ENCODE measurements around the gene EMP2.
"Not testable (repeated sequence)": the region's sequence is repeated elsewhere in the genome, so short reads cannot be mapped to it uniquely, and the experiment has no call there.

Gene EMP2, protein sequence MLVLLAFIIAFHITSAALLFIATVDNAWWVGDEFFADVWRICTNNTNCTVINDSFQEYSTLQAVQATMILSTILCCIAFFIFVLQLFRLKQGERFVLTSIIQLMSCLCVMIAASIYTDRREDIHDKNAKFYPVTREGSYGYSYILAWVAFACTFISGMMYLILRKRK

DNA sequence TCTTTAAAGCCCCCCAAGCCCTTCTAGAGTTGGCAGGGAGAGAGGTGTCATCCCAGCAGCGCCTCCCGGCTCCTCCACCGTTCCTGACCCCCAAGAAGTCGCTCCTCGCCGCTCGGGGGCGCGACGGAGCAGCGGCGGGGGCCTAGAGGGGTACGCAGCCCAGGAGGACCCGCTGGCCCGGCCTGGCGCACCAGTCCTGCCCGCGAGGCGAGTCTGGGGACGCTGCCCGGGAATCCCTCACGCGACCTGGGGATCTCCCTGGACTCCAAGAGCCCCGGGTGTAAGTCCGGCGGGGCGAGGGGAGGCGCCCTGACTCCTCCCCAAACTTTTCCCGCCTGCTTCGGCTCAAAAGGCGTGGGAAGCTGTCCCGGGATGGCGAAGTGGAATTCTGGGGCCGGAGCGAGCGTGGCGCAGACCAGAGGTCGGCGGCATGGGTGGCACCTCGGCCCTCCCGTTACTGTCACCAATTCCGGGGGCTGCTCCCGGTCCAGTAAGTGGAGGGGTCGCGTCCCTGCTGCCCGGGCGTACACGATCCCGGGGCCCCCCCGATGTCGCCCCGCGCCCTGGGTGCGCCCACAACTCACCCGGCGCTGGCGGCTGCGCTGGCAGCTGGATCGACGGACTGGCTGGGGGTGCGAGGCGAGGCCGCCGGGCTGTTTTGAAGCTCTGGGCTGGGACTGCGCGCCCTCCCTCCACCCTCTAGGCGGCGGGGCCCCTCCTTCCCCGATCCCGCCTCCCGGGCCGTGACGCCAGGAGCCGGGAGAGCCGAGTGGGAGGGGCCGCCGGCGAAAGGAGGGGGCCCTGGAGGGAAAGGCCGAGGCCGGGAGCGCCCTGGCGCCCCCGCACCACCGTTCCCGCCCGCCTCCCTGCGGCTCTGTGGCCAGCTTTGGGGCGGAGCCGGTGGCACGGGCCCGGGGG lies at the start of gene EMP2:
Gene EMP2 (minus strand): TSS at position 634 of the 918 bp plus-strand sequence. CDS start 32,981 bp downstream, outside the sequence.
- no peak for FAIRE-seq

DNA sequence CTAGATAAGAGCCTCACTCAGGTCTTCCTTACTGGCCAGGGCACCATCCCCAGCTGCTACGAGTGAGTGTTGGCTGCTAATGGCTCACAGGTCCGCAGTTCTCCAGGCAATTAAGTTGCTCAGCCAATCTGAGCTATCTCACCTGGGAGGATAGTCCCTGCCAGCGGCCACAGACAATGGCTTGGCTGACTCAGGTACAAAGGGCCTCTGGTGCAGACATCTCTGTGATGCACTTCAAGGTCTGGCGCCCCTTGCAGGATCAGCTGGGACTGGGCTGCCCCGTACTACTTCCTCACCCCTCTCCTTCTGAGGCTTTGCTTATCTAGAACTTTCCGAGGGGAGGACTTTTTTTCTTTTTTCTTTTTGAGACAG lies 49.2 kb upstream of the EMP2 start:
- no peak for FAIRE-seq

DNA sequence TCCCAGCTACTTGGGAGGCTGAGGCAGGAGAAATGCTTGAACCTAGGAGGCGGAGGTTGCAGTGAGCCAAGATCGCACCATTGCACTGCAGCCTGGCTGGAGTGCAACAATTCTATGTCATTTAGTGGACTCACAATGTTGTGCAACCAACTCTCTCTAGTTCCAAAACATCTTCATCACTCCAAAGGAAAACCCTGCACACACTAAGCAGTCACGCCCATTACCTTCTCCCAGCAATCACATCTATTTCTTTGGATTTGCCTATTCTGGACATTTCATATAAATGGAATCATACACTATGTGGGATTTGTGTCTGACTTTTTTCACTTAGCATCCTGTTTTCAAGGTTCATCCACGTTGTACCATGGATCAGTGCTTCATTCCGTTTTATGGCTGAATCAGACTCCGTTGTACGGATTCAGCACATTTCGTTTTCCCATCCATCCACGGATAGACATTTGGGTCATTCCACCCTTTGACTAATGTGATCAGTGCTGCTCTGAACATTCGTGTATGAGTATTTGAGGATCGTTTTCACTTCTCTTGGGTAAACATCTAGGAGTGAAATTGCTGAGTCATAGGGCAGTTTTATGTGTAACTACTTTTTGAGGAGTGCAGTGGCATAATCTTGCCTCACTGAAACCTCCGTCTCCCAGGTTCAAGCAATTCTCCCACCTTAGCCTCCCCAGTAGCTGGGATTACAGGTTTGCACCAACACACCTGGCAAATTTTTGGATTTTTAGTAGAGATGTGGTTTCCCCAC lies 45.4 kb upstream of the EMP2 start:
- no peak for FAIRE-seq

DNA sequence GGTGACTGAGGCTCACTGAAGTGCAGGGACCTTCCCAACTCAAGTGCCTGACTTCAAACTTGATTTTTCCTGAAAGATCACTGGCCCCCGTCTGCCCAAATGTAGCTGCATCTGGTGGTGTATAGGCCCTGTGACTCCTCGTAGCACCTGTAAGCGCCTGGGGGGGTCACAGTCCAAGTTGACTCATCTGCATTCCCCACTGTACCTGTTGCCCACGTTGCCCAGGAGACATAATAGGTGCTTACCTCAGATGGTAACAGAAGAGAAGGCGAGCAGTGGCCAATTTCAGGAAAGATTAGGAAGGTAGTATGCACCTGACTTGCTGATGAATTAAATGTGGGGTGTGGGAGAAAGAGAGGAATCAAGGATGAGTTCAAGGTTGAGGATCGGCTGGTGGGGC lies 44.1 kb upstream of the EMP2 start:
- FAIRE-seq, result no peak

DNA sequence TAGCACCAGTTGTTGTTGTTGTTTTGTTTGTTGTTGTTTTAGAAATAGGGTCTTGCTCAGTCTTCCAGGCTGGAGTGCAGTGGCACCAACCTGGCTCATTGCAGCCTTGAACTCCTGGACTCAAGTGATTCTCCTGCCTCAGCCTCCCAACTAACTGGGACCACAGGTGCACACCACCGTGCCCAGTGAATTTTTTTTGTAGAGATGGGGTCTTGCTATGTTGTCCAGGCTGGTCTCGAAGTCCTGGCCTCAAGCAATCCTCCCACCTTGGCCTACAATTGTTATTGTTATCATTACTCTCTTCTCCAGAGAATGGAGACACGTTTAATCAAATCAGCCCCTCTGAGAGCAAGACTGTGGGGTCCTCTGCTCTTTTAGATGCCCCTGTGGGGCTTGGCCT lies 42.7 kb upstream of the EMP2 start:
- FAIRE-seq, result no peak

DNA sequence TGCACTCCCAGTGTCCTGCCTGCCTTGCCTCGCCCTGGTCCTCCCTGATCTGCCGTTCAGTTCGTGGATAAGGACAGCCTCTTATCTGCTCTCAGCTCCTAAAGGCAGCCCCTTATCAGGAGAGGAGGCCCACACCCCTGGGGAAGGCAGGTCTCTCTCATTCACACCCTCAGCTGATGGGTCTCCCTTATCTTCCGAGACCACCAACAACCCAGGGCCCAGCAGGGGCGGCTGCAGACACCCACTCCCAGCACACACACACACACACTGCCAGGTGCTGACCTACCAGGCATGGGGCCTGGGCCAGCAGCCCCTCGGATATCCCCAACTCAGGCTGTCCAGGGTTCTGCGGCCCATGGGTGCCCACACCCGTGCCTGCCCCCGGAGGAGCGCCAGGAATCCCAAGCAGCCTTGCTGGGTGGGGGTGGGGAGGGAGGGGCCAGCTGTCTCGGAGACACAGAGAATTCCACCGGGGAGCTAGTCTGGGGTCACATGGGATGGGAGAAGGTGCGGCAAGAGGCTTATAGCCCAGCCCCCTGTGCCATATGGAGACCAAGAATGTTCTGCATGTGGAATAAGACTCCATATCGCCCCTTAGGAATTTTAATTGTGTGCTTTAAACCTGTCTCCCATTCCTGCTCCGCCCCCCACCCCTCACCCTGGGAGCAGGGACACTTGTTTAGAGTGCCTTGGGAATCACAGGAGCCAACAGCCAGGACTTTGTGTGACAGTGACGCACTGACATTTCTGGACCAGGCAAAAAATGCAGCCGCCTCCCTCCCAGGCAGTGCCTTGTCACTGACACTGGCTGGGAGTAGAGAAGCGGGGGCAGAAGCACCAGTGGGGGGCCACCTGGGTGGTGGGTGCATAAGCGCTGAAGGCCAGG lies 41.9 kb upstream of the EMP2 start:
- FAIRE-seq, result no peak

DNA sequence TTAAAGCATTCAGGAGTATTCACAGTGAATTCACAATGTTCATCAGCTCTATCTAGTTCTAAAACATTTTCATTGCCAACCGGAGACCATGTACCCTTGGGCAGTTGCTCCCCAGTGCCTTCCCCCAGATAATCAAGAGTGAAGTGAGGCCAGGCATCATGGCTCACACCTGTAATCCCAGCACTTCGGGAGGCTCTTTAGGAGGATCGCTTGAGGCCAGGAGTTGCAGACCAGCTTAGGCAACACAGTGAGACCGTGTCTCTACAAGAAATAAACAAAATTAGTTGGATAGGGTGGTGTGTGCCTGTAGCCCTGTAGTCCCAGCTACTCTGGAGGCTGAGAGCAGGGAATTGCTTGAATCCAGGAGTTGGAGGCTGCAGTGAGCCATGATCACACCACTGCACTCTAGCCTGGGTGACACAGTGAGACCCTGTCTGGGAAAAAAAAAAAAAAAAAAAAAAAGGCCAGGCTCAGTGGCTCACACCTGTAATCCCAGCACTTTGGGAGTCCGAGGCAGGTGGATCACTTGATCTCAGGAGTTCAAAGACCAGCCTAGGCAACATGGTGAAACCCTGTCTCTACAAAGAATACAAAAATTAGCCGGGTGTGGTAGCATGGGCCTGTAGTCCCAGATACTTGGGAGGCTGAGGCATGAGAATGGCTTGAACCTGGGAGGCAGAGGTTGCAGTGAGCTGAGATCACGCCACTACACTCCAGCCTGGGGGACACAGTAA lies 41.0 kb upstream of the EMP2 start:
- not testable (repeated sequence) for FAIRE-seq

DNA sequence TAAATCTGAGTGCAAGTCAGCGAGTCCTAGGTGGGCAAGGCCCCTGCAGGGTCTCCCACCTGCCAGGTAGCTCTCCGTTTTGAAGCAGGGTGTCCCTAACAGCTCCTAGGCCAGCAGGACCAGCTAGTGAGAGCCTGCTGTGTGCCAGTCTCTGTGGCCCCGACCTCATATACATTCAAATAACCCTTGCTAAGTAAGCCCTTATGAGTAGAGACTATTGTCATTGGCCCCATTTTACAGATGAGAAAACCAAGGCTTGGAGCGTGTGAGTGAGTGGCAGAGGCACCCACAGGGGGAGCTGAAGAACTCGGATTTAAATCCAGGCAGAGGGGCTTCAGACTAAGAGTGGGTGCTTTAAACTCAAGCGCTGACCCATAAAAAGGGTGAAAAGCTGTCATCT lies 39.7 kb upstream of the EMP2 start:
- no peak for FAIRE-seq

DNA sequence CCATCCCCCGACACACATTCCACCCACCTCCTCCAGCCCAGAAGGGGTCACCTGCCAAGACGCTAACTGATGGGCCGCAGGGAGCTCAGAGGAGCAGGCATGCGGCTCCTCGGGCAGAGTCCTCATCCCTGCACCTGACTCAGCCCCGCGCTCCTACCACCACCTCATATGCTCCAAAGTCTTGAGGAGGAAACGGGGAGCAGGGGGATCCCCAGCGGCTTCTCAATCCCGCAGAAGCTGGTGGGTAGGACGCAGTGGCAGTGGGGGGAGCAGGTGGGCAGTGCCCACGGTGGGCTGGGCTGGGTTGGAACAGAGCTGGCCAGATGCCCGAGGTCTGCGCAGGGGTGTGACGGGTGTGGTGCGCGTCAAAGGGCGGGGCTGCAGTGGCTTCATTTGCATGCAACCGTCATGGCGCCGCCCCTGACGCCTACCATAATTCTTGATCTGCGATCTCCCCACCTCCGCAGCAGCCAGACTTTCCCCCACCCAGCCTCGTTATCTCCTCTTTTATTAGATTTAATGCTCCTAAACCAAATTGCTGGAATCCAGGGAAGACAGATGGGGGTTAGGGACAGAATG lies 39.0 kb upstream of the EMP2 start:
- FAIRE-seq, result no peak

DNA sequence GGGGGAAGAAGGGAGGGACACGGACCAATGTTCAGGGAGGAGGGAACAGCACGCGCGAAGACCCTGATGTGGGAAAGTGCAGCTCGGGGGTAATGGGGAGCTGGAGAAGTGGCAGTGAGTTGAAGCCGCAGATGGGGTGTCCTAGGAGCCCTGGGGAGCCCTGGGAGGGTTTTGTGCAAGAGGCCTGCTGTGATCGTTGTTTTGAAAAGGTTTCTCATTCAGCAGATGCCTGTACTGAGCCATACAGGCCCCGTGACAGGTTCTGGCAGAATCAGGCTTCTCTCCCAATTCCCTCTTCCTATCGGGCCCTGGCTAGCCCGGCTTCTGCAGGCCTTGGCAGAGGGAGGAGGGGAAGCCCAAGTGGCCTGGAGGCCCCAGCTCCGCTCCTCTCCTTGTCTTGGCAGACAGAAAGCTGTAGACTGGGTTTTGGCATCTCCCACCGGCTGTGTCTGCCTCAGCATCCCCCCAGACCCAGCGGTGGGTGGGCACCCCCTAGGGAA lies 38.4 kb upstream of the EMP2 start:
- FAIRE-seq, result no peak

DNA sequence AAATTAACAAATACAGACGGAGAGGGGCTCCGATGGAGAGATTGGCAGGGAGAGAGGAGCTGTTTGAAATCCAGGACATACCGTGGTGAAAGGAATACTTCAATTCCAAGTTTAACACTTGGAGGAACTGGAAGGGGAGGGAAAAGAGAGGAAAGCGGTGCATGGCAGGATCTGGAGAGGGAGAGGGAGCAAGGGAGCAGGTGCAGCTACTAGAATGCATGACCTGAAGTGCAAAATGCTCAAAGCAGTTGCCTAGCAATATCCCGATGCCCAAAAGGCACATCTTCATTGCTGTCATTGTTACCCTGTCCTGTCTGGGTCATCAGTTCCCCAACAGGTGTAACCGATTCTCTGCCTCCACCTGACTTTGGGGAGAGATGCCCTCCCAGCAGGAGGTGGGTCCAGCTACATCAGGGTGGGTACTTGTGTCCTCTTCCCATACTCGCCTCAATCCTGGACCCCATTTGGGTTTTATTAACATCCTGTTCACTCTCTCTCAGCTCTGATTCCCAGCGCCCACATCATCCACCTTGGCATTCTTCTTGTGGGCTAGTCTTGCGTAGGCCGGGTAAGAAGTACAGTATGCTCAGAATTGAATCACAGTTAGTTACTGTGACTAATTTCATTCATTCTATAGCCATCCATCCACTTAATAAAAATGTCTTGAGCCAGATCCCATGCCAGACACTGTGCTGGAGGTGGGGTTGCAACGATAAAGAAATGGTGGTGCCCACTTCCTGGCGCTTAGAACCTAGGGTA lies 37.4 kb upstream of the EMP2 start:
- FAIRE-seq, result no peak

DNA sequence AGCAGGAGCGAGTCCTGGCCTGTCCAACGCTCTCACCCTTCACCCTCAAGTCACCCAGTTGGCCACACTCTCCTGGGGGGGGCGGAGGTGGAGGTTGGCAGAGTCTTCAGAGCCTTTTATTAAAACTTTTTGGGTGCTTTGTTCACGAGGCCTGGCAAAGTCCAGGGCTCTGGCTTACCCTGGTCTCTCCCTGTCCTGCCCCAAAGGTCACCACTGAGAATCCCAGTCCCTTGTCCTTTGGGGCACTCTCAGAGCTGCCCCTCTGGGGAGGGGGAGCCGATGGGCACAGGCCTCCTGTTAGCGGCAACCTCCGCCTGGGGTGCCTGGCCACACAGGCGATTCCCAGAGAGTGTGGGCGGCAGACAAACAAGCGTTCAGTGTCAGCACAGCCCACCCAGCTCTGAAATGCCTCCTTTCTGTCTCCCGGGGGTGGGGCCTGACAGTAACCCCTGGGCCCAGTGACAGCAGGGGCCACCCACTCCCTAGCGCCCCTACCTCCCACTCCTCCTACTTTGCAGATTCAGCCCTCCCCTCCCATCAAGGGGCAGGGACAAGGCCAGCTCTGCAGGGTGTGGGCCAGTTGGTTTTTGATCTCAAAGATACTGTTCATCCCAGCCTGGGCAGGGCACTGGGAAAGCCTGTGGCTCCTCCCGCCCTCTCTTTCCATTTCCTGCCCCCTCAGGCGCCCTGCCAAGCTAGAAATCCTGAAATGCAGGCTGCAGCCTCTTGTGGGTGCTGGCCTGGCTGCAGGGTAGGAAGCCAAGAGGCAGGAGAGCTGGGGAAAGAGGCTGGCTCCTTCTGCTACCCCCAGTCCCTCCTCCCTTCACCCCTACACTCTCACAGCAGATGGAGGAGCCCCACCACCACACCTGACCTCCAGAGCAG lies 36.6 kb upstream of the EMP2 start:
- no peak for FAIRE-seq

DNA sequence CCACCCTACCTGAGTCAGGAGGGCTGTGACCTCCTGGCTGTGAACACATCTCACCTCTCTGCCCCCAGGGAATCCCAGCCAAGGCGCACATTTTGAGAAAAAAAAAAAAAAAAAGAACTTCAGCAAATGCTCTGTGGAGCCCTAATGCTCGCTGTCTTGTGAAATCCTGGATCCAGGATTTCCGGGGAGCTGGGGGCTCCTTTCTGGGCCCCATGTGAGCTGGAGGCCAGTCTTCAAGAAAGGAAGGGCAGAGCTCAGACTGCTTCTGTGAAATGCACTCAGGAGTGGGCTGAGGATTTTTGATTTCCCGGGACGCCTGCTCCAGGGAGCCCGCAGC lies 36.0 kb upstream of the EMP2 start:
- FAIRE-seq, result no peak

DNA sequence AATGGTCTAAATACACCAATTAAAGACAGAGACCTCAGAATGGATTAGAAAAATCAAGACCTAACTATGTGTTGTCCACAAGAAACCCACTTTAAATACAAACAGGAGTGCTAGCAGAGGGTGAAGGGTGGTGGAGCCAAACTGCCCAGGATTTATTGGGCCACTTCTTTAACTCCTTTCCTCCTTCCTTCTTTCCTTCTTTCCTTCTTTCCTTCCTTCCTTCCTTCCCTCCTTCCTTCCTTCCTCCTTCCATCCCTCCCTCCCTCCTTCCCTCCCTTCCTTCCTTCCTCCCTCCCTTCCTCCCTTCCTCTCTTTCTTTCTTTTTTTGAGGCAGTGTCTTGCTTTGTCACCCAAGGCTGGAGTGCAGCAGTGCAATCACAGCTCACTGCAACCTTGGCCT lies 34.3 kb upstream of the EMP2 start:
- no peak for FAIRE-seq

DNA sequence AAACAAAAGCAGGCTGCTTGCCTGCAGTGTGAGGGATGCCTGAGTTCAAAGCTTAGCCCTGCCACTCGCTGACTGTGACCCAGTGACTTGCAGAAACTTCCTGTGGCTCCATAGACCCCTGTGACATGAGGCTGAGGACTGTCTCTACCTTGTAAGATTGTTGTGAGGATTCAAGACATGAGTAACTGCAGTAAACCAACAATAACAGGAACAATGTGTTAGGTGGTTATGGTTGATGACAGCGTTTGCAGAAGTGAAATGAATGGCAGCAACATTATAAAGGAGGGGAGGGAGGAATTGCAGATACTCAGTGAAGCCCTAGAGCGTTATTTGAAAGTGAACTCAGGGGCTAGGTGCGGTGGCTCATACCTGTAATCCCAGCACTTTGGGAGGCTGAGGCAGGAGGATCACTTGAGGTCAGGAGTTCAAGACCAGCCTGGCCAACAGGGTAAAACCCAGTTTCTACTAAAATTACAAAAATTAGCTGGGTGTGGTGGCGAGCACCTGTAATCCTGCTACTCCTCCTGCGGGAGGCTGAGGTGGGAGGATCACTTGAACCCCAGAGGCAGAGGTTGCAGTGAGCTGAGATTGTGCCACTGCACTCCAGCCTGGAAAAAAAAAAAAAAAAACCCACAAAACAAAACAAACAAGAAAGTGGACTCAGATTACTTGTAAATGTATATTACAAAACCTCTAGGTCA lies 33.5 kb upstream of the EMP2 start:
- no peak for FAIRE-seq

DNA sequence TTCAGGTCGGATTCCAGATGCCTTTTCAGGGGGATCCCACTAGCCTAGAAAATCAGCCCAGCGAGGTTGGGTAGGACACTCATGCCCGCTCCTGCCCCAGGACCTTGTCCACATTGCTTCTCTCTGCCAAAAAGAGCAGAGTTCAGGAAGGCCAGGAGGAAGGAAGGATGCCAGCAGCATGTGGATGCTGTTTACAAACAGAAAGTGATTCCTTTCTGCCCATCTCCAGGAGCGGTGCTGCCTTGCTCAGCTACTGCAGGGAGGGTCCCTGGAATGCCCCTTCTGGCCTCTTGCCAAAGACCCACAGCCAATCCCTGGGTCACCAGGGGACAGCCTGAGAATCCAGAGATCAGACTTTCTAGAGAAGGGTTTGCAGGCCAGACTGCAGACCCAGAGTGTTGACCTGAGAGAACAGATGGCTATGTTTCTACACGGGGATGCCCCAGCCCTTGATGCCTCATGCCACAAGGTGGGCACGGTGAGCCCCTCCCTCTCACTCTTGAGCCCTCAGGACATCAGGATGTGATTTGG lies 32.3 kb upstream of the EMP2 start:
- no peak for FAIRE-seq

DNA sequence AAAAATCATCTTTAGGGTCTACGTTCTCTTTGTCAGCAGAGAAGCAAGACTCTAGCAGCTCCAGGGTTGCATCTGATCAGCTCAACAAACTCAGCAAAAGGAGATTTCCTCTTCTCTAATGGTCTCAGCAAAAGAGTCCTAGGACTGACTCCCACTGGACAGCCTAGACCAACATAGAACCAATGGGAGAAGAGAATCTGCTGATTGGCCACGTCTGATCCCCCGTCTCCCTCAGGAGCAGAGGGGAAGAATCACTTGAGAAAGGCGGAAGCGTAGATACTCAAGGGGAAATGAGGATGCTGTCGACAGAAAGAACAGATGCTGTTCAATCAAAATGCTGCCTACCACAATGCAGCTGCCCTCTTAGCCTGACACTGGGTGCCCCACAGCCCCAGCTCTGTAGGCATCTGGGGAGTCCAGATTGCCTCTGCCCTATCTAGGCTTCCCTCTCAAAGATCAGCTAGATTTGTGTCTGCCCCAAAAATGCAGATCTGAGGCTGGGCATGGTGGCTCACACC lies 31.5 kb upstream of the EMP2 start:
- no peak for FAIRE-seq

DNA sequence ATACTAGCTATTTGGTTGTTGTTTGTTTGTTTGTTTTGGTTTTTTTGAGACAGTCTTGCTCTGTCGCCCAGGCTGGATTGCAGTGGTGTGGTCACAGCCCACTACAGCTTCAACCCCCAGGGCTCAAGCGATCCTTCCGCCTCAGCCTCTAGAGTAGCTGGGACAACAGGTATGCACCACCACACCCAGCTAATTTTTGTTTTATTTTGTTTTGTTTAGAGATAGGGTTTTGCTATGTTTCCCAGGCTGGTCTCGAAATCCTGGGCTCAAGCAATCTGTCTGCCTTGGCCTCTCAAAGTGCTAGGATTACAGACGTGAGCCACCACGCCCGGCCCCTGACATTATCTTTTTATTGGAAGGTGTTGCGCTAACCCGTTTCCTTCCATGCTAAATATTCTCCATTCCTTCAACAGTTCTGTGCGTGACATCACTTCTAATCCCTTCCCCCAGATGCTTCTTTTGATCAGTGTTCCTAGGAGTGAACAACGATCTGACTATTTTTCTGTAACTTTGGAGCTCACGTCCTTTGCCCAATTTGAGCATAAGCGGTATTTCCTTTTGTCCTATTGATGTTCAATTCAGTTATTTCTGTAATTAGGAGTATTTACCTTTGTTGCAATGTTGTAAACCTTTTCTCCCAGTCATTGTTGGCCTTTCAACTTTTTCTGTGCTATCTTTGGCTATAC lies 30.2 kb upstream of the EMP2 start:
- FAIRE-seq, result no peak
